ENCODE measurements around the gene PSKH1.

Gene PSKH1

GRCh38 chr16:67975321-67976105, 82.5 kb downstream of the PSKH1 start:
- no peaks in the 10 kb centered on the region for H3K9me3 ChIP-seq (ENCODE audit: low read depth, low read length)
- no peaks in the 10 kb centered on the region for H3K36me3 ChIP-seq (ENCODE audit: insufficient read depth, low read length)
- TF ChIP-seq POLR2AphosphoS5 (IDR thresholded peaks at IDR 0.05; ENCODE audit: borderline replicate concordance, low read depth, low read length) (no peak), FOXP2 (optimal IDR thresholded peaks at IDR 0.05; ENCODE audit: control extremely low read depth, extremely low read length, insufficient read depth) (no peak), EZH2 (IDR thresholded peaks at IDR 0.05) (no peak)
- no peak overlapping the region for H3K4me3 ChIP-seq
- H3K27ac ChIP-seq = no peak overlapping the region
- no peak for DNase-seq (ENCODE audit: low read depth, low spot score)
- H3K9ac ChIP-seq (ENCODE audit: insufficient read length) = no peak overlapping the region

- Histone ChIP-seq H3K9ac (ENCODE audit: insufficient read length) (no peak overlapping the region), H3K36me3 (ENCODE audit: insufficient read depth, low read length) (no peaks in the 10 kb centered on the region), H3K27ac (no peak overlapping the region), H3K9me3 (ENCODE audit: low read depth, low read length) (no peaks in the 10 kb centered on the region), H3K4me3 (no peak overlapping the region)
- DNase-seq (ENCODE audit: low read depth, low spot score) = no peak
- no peak for TF ChIP-seq EZH2 (IDR thresholded peaks at IDR 0.05)
- no peak for TF ChIP-seq FOXP2 (optimal IDR thresholded peaks at IDR 0.05; ENCODE audit: control extremely low read depth, extremely low read length, insufficient read depth)
Observed at GRCh38 chr16:67976205-67976604, 83.2 kb downstream of the PSKH1 start.

GRCh38 chr16:67977005-67977404, 84.0 kb downstream of the PSKH1 start:
- H3K36me3 ChIP-seq (ENCODE audit: insufficient read depth, low read length) = no peaks in the 10 kb centered on the region
- no peak overlapping the region for H3K4me3 ChIP-seq
- TF ChIP-seq POLR2AphosphoS5 (IDR thresholded peaks at IDR 0.05; ENCODE audit: borderline replicate concordance, low read depth, low read length) (no peak), EZH2 (IDR thresholded peaks at IDR 0.05) (no peak), FOXP2 (optimal IDR thresholded peaks at IDR 0.05; ENCODE audit: control extremely low read depth, extremely low read length, insufficient read depth) (no peak)
- H3K9me3 ChIP-seq (ENCODE audit: low read depth, low read length) = no peaks in the 10 kb centered on the region
- no peak overlapping the region for H3K27ac ChIP-seq
- H3K9ac ChIP-seq (ENCODE audit: insufficient read length) = no peak overlapping the region
- no peak for DNase-seq (ENCODE audit: low read depth, low spot score)

GRCh38 chr16:67977469-67978227, 84.6 kb downstream of the PSKH1 start:
- Histone ChIP-seq H3K9me3 (ENCODE audit: low read depth, low read length) (no peaks in the 10 kb centered on the region), H3K27ac (no peak overlapping the region), H3K9ac (ENCODE audit: insufficient read length) (no peak overlapping the region), H3K36me3 (ENCODE audit: insufficient read depth, low read length) (no peaks in the 10 kb centered on the region), H3K4me3 (no peak overlapping the region)
- TF ChIP-seq FOXP2 (optimal IDR thresholded peaks at IDR 0.05; ENCODE audit: control extremely low read depth, extremely low read length, insufficient read depth) (no peak), EZH2 (IDR thresholded peaks at IDR 0.05) (no peak), POLR2AphosphoS5 (IDR thresholded peaks at IDR 0.05; ENCODE audit: borderline replicate concordance, low read depth, low read length) (no peak)
- DNase-seq (ENCODE audit: low read depth, low spot score) = no peak
